8988T (cell line): ENCODE results near the gene RELB.
"Not testable (repeated sequence)": the region's sequence is repeated elsewhere in the genome, so short reads cannot be mapped to it uniquely, and the experiment has no call there.

Source experiments
- DNase-seq: peaks from one replicate; pipeline ENCODE4 v3.0.0; 2011

RELB gene, protein sequence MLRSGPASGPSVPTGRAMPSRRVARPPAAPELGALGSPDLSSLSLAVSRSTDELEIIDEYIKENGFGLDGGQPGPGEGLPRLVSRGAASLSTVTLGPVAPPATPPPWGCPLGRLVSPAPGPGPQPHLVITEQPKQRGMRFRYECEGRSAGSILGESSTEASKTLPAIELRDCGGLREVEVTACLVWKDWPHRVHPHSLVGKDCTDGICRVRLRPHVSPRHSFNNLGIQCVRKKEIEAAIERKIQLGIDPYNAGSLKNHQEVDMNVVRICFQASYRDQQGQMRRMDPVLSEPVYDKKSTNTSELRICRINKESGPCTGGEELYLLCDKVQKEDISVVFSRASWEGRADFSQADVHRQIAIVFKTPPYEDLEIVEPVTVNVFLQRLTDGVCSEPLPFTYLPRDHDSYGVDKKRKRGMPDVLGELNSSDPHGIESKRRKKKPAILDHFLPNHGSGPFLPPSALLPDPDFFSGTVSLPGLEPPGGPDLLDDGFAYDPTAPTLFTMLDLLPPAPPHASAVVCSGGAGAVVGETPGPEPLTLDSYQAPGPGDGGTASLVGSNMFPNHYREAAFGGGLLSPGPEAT

DNA sequence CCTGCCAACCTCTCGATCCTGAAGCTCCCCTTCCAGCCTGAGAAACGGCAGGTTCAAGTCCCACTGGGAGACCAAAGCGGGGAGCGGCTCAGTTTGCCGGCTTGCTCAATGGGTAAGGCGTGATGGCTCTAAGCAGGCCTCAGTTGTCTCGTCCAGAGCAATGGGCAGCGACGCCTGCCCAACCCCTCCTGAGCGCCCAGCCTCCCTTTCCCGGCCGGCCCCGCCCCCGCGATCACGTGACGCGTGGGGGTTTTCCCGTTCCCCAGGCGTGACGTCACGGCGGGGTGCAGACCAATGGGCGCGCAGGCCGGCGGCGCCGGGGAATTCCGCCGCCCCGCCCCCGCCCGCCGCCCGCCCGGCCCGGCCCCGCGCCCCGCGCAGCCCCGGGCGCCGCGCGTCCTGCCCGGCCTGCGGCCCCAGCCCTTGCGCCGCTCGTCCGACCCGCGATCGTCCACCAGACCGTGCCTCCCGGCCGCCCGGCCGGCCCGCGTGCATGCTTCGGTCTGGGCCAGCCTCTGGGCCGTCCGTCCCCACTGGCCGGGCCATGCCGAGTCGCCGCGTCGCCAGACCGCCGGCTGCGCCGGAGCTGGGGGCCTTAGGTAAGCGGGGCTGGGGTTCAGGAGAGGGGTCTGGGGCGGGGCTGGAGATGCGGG lies at the start of gene RELB:
RELB (plus strand) TSS at position 378 of the 653 bp plus-strand sequence; CDS start at position 494, 116 bp downstream.
- peak; percentile 97 for DNase-seq

DNA sequence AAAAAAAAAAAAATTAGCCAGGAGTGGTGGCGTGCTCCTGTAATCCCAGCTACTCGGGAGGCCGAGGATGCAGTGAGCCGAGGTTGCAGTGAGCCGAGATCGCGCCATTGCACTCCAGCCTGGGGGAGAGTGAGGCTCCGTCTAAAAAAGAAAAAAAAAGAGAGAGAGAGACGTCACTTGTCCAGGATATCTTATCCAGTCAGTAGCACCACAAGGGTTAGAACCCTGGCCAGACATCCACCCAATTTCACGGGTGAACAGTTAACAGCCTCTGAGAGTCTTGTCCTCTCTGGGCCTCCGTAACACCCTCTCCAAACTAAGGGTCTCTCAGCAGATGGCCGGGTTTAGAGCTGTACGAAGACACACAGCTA lies 47.0 kb upstream of the RELB start:
- no peak for DNase-seq

DNA sequence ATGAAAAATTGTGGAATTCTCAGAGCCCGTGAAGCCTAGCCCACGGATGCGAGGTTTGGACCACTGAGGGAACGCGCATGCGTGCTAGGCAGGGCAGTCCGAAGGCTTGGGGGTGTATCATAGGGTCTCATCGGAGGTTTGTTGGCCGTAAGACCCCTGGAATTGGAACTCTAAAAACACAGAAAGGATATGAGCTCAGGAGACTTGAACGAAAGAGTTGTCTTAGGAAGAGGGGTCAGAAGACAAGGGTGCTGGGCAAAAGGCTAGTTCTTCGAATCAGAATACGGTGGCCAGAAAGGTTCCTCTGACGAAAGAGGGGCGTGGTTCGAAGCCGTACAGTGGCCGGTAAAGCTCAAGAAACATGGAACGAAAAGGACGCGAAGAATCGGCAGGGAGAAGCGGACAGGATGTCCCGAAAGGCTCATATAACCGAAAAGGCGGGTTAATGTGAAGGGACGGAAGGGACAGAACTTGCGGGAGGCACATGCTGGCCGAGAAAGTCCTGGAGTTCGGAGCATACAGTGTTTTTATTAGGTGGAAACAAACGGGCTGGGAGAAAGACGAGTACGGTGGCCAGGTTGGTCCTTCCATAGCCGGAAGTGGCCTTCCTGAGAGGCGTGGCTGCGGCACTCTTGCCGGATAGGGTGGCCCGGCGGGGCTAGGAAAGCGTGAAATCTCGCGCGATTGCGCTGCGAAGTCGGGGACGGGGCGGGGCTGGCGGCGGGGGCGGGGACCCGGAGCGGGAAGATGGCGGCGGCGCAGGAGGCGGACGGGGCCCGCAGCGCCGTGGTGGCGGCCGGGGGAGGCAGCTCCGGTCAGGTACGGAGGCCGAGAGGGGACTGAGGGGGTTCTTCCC lies 46.4 kb upstream of the RELB start, which contains the start of gene CLPTM1:
CLPTM1 (plus strand) TSS at position 732 of the 856 bp plus-strand sequence; CDS start at position 748, 16 bp downstream.
- peak; percentile 90 for DNase-seq

DNA sequence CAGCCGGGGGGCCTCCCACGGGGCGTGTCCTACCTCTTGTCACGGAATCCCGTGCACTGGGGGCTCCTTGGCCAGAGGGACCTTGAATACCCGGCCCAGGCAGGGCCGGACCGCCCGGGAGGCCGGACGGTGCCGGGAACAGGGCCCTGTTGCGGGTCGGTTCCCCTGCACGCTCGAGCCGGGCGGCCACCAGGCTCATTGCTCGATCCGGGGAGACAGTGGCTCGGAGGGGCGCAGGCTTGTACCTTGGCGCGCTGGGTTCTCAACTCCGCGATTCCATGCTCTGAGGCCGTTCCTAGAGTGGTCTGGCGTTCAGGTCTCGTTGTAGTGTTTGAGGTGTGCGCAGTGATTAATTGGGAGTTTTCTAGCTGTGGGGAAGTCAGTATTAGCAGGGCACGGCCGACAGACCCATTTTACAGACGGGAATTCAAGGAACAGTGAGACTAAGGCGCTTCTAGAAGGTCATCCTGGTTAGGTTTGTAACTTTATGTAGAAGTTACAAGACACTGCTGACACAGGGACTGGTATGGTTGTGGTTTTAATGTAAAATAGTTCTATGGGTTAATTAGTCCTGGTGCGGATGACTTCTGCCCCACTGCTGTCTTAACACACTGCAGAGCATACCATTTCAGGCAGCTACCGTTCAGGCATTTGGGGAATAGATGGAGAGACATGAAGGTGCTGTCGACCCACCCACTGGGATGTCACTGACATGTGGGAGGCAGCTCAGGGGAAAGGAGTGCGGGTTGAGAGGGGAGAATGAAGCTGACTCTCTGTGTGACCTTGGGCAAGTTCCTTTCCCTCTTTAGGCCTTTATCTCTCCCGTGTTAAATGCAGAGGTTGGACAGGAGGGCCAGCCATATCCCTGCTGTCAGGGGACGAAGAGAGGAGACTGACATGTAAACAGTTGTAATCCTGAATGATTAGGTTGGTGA lies 45.5 kb upstream of the RELB start:
- DNase-seq = no peak

DNA sequence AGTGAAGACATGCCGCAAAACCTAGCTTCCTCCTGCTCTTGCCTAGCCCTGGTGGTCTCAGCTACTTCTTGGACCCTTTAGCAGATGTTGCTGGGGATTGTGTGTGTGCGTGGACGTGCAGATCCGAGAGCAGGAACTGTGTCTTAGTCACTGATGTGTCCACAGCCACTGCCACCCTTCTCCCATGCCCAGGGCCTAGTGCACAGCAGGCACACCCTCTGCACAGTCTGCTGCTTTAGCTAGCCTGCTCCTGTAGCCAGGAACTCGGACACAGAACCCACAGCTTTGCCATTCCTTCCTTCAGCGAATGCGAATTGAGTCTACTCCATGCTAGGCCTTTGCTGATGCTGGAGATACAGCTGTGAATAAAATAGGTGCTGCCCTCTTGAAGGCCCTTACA lies 43.7 kb upstream of the RELB start:
- no peak for DNase-seq

DNA sequence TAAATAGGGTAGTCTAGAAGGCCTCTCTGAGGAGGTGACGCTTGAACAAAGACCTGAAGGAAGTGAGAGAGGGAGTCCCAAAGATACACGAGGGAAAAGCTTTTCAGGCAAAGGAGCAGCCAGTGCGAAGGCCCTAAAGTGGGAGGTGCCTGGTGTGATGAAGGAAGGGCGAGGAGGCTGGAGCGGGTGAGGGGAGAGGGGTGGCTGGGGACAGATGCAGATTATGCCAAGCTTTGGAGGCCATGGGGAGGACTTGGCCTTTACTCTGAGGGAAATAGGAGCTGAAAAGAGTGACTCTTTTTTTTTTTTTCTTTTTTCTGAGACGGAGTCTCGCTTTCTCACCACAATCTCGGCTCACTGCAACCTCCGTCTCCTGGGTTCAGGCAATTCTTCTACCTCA lies 43.2 kb upstream of the RELB start:
- DNase-seq = no peak

DNA sequence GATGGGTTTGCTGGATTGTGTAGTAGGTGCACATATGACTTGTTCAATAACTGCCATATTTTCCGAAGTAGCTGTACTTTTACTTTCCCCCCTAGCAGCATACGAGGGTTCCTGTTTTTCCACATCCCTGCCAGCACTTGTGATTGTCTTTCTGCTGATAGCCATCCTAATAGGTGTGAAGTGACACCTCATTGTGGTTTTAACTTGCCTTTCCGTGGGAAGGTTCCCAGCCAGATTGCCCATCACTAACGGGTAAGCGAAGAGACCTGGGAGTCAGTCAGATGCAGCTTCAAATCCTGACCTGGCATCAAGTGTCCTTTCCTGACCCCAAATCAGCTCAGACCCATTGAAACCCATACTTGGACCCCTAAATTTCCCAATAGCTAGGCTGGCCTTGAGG lies 41.6 kb upstream of the RELB start:
- no peak for DNase-seq

DNA sequence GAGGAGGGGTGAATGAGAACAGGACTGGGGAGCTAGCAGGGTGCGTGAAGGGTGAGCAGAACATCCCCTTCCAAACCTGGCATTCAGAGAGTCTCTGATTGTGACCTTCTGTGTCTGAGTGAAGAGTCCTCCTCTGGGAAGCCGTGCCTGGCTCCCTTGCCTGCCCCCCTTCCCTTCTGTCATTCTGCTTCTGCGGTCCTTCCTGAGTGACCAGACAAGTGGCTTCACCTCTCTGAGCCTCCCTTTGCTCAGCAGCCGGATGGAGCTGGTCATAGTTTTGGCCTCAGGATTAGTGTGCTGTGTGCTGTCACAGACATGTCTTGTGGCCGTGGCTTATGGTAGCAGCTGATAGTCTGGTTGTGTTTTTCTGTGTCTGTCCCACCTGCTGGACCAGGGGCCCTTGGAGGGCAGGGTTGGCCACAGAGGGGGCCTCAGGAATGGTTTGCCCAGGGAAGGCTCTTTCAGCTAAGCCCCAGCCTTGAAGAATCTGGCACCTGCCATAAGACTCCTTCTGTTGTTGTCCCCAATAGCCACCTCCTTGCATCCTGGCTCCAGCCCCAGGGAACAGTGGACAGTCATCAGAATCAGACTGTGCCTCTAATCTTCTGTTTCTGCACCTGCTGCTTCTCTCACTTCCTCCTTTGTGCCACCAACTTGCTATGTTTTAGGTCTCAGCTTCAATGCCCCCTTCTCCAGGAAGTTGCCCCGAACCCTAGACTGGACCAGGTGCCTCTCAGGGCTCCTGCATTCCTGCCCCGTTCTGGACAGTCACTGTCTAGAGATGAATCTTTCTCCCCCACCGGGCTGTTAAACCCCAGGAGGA lies 40.1 kb upstream of the RELB start:
- DNase-seq = no peak

DNA sequence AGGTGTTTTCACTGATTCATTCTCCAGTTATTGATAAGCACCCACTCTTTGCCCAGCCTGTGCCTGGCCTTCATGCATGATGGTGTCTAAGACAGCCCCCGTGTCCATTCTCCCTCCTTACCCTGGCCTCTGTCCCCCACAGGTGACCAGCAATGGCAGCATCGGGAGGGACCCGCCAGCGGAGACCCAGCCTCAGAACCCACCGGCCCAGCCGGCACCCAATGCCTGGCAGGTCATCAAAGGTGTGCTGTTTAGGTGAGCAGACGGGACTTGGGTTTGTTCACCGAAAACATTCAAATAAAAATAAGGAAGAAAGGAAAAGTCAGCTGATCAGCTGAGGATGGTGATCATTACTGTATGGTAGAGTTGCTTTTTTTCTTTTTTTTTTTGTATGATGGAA lies 39.4 kb upstream of the RELB start:
- DNase-seq = no peak

DNA sequence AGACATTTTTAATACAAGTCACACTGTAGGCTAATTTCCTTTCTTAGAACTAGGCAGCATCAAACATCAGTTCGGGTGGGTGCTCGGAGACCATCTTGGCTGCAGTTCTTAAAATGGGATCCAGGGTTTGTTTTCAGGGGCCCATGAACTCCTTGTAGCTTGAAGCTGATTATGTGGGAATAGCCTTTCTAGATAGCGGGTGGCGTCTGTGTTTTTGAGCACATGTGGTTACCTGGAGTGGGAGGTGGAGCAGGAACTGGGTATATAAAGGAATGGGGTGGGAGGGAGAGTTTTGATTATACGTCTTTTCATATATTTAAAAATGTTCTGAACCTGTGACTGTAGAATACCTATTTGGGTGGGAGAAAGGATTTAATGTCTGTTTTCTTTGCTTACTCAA lies 33.1 kb upstream of the RELB start:
- DNase-seq = no peak

DNA sequence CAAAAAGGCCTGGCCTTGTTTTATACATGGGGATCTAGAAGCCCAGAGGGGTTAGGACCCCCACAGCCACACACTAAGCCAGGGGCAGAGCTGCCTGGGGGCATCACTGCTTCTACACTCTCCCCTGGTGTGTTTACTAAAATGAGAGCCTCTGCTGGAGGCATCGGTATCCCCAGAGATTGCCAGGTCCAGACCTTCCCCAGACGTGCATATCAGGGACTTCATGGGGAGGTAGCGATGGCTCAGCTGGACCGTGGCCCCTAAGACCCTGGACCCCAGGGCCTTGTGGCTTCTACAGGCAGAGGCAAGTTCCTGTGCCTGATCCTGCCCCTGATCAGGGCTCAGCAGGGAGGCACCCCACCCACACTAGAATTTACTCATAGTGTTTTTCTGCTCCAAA lies 32.6 kb upstream of the RELB start:
- DNase-seq = no peak

DNA sequence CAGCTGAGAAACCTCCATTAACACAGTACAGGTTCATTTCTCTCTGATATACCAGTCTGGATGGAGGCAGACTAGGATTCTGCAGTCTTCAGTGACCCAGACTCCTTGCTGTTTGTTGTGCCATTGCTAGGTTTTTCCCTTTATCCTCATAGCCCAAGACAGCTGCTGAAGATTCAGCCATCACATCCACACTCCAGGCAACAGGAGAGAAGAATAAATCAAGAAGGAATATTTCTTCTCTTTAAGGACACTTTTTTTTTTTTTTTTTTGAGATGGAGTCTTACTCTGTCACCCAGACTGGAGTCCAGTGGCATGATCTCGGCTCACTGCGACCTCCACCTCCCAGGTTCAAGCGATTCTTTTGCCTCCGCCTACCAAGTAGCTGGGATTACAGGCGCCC lies 31.8 kb upstream of the RELB start:
- DNase-seq = no peak

DNA sequence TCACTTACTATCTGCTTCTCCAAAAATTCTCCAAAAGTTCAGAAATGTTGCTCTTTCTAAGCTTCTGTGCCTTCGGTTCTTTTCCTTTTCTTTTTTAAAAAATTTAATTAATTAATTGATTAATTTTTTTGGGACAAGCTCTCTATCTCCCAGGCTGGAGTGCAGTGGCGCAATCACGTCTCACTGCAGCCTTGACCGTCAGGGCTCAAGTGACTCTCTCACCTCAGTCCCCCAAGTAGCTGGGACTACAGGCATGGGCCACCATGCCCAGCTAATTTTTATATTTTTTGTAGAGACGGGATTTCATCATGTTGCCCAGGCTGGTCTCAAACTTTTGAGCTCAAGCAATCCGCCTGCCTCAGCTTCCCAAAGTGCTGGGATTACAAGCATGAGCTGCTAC lies 29.8 kb upstream of the RELB start:
- DNase-seq = not testable (repeated sequence)

DNA sequence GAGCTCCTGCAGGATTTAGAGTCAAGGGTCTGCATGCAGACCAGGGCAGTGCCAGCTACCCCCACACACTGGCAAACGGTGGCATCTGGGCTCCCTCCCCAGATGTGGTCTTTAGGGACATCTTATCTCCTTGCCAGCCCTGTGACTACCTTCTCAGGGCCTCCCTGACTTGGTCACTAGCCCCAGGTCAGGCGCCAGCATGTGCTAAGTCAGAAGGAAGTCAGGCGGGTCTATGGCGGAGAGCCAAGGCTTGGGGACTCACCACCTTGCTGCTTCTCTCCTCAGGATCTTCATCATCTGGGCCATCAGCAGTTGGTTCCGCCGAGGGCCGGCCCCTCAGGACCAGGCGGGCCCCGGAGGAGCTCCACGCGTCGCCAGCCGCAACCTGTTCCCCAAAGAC lies 28.5 kb upstream of the RELB start:
- DNase-seq = no peak

DNA sequence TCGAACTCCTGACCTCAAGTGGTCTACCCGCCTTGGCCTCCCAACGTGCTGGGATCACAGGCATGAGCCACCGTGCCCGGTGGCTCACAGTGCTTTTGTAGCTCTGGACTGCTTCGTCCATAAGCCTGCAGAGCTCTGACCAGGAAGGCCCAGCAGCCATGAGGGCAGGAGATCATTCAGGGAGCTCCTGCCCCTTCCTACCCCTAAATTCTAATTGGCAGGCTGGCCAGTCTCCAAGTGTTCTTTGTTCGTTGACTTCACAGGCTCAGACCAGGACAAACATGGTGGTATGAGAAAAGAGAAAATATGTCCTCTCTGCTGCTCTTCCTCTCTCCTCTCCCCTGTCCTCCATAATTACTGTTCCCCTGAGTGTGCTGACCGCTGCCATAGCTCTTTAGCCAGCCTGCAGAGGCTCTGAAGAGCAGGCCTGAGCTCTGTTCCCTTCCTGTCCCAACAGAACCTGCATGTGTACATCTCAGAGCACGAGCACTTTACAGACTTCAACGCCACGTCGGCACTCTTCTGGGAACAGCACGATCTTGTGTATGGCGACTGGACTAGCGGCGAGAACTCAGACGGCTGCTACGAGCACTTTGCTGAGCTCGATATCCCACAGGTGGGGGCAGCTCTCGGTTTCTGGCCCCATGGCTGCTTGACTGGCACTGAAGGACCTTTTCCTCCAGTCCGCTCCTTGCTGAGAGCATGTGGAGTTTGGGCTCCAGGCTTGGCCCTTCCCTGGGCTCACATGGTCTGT lies 27.1 kb upstream of the RELB start:
- no peak for DNase-seq

DNA sequence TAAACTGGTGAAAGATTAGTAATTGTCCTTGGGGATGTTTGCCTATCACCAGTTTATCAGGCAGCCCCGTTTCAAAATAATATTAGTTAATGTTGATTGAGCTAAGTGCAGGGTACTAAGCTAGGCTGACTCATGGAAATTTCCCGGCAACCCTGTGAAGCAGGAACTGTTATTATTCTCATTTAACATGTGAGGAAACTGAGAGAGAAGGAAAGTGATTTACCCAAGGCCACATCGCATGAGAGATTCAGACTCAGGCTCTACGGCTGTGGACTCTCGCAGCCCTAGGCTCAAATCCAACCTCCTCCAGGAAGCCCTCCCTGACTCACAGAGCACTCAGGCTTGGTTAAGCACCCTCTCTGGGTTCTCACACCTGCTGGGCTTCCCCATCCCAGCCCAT lies 26.4 kb upstream of the RELB start:
- no peak for DNase-seq

DNA sequence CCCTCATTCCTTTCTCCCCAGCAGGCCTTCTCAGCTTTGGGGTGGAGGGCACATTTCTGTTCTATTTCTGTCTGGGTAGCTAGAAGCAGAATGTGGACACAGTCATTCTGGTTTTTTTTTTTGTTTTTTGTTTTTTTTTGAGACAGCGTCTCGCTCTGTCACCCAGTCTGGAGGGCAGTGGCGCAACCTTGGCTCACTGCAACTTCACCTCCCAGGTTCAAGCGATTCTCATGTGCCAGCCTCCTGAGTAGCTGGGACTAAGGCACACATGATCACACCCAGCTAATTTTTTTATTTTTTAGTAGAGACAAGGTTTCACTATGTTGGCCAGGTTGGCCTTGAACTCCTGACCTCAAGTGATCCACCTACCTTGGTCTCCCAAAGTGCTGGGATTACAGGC lies 25.8 kb upstream of the RELB start:
- DNase-seq = no peak

DNA sequence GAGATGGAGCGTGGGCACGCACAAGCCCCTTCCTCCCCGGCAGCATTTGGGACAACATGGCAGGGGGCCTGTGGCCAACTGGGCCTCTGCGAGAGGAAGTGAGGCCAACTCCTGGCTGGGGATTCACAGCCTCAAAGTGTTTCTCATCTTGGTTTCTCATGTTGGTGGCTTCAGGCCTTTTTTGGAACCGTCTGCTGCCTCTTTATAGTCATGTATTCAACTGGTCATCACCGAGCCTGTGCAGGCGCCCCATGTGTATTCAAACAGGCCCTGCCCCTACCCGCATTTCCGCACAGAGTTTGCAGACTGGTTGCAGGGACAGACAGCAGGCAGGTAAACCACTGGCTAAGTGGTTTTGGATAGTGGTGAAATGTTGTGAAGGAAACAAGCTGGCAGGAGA lies 17.3 kb upstream of the RELB start:
- no peak for DNase-seq

DNA sequence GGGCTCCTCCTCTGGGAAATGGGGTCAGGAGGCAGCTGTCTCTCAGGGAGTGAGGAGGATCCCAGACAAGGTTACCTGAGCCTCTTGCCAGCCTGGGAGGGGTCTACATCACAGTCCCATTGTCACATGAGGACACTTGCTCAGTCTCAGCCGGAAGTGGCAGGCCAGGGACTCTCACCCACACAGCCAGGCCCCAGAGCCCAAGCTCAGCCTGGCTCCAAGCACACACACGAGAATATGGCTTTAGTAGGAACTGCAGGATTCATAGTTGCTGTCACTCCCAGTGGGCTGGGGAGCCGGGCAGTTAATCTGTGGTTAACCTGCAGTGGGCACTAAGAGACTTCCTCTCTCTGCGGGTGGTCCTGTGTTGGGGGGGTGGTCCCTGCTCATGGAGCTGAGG lies 15.8 kb upstream of the RELB start:
- DNase-seq = no peak

DNA sequence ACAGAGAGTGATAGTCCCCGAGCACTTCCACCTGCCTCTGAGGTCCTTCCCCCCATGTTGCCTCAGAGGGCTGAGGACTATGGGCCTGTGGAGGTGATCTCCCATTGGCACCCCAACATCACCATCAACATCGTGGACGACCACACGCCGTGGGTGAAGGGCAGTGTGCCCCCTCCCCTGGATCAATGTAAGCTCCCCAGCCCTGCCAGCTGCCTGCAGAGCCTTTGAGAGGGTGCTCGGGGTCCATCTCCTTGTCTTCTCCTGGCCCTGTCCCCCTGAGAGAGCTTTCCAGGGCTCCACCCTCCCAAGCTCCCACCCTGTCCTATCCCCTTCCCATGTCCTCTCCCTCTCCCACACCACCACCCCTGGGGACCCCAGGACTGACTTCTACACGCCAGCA lies 14.9 kb upstream of the RELB start:
- no peak for DNase-seq
